Hypothalamus (tissue), 51 donors: ENCODE results near the gene SSNA1.

Experiments used
- DNase-seq, 51 donors: peaks; one replicate each; lab custom pipeline; 2025; lab: John Stamatoyannopoulos, UW

Gene SSNA1

GRCh38 chr9:137227853-137228505 lies 39.5 kb downstream of the SSNA1 start:
- DNase-seq, result no peak

- no peak for DNase-seq
Observed at GRCh38 chr9:137228506-137228967, 40.1 kb downstream of the SSNA1 start.

DNA sequence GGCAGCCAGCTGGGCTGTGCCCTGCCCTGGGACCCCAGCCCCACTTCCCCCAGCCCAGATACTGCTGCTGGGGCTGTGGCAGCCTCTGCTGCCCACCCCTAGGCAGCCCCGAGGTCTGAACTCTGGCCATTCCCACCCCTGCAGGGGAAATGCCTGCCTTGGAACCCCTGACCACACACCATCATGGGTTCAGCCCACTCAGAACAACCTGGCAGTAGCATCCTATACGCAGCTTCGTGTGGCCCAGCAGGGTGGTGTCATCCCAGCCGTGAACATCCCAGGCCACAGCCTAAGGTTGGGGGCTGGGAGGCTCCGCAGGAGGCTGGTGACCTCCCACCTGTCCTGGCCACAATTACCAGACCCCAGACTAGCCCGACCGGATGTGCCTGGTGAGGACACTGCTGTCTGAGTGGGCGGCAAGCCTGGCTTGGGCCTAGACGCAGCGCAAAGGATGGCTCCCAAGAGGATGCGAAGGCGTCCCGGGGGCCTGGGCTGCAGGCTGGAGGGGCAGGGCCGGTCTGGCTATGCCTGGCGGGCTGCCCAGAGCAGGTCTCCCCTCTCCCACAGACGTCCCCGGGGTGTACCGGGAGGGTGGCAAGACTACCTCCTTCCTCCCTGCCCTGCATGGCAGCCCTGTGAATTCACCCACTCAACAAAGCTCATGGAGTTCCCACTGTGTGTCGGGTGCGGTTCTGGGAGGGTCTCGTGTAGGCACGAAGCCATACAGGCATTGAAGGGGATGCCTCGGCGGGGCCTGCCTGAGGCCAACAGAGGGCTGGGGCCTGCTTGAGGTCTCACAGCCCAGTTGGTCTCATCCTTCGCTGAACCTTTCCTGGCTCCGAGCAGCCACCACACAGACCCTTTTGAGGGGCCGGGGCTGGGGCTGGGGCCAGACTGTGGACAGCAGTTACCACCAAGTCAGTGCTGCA lies 40.8 kb downstream of the SSNA1 start:
- no peak for DNase-seq

GRCh38 chr9:137229903-137230704 lies 41.6 kb downstream of the SSNA1 start:
- DNase-seq, result no peak

- no peak for DNase-seq
Observed at GRCh38 chr9:137230705-137231371, 42.4 kb downstream of the SSNA1 start, which contains the start of gene SLC34A3. TSS of gene SLC34A3 (plus strand) at chr9:137230901. CDS start at chr9:137231703, 802 bp downstream.

DNA sequence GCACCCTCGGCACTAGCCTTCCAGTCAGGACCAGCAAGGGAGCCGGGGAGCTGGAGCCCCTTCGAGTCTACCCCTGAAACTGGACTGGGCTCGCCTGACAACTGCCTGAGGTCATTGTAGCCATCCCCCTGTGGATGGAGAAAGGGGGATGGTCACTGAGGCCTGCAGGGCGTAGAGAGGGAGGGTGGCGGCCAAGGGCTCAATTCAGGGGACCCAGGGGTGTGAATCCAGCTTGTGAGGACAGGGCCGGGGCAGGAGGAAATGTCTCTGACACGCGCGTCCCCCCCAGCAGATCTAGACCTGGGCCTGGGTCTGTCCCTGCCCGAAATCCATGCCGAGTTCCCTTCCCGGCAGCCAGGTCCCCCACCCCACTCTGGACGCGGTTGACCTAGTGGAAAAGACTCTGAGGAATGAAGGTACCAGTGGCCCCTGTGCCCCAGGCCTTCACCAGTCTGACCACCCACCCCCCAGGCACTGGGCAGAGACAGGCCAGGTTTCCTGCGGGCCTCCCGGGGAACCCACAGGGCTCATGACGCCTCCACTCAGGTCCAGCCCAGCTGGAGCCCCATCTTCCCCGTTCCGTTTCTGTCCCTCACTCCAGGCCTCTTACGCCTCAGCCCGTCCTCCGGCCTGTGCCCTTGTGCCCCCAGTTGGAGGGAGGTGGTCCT lies 43.0 kb downstream of the SSNA1 start:
- DNase-seq, result no peak

GRCh38 chr9:137232101-137232500 lies 43.6 kb downstream of the SSNA1 start:
- no peak for DNase-seq

DNA sequence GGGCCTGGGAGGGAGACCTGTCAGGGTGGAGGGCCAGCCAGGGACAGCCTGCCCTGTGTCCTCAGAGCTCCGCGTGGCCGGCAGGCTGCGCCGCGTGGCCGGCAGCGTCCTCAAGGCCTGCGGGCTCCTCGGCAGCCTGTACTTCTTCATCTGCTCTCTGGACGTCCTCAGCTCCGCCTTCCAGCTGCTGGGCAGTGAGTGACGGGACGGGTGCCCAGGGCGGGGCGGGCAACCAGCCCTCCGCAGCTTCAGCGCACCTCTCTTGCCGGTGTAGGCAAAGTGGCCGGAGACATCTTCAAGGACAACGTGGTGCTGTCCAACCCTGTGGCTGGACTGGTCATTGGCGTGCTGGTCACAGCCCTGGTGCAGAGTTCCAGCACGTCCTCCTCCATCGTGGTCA lies 44.0 kb downstream of the SSNA1 start:
- no peak for DNase-seq

DNA sequence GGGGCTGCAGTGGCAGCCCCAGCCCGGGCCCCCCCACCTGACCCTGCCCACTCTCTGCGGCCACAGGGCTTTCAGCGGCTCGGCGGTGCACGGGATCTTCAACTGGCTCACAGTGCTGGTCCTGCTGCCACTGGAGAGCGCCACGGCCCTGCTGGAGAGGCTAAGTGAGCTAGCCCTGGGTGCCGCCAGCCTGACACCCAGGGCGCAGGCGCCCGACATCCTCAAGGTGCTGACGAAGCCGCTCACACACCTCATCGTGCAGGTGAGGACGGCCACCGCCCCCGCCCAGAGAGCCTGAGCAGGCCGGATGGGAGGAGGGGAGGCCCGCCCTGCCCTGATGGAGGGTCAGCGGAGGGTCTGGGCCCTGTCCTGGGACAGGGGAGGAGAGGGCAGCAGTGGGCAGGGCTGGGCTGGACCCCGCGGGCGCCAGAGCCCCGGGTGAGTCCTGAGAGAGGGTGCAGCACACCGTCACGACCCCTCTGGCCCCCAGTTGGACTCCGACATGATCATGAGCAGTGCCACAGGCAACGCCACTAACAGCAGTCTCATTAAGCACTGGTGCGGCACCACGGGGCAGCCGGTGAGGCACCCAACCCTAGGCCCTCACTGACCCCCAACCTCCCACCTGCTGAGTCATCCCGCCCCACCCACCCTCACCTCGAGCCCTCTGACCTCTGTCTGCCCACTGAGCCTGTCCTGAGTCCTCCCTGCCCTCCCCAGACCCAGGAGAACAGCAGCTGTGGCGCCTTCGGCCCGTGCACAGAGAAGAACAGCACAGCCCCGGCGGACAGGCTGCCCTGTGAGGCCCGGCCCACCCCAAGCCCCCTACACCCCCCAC lies 44.9 kb downstream of the SSNA1 start:
- no peak for DNase-seq

- no peak for DNase-seq
Observed at GRCh38 chr9:137234055-137234697, 45.7 kb downstream of the SSNA1 start.

- no peak for DNase-seq
Observed at GRCh38 chr9:137234758-137235423, 46.4 kb downstream of the SSNA1 start.

DNA sequence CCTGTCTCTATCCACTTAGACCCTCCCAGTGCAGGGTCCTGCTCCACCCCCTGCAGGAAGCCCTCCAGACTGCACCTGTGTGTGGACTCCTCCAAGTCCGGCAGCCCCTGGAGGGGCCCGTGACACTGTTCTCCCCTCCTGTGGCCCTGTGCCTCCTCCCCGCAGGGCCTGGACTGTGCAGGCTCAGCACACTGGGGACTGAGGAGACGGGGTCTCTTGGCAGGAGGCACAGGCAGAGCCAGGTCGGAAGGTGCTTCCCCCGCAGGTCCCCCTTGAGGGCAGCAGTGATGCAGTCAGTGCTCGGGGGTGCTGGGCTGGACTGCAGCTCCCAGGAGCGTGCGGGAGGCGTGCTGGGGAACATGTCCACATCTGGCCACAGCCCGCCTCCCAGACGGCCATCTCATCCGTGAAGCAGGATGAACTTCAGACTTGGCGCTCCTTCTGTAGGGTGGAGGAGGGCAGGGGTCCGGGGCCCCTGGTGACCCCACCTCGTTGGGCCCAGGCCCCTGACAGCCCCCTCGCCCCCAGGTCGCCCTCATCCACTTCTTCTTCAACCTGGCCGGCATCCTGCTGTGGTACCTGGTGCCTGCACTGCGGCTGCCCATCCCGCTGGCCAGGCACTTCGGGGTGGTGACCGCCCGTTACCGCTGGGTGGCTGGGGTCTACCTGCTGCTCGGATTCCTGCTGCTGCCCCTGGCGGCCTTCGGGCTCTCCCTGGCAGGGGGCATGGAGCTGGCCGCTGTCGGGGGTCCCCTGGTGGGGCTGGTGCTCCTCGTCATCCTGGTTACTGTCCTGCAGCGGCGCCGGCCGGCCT lies 47.2 kb downstream of the SSNA1 start:
- DNase-seq, result no peak

GRCh38 chr9:137236238-137236935 lies 47.9 kb downstream of the SSNA1 start:
- peak in 50 of 51 donors; percentile 10 to 89 (median 68) for DNase-seq

GRCh38 chr9:137236936-137237421 lies 48.5 kb downstream of the SSNA1 start:
- DNase-seq, result peak in 3 of 51 donors; percentile 18 to 30 (median 18)

GRCh38 chr9:137237759-137238726 lies 49.6 kb downstream of the SSNA1 start:
- peak in 40 of 51 donors; percentile 19 to 86 (median 57) for DNase-seq
